Adipocyte (in vitro differentiated cells): ENCODE data around the gene PTPN7.
"Not testable (repeated sequence)": the region's sequence is repeated elsewhere in the genome, so short reads cannot be mapped to it uniquely, and the experiment has no call there.

Experiments
- DNase-seq: peaks from one replicate; pipeline ENCODE4 v3.0.0-alpha.2; 2015; ENCODE audit warnings: low read depth
- H3K27me3 ChIP-seq: replicated peaks from 2 replicates; pipeline ENCODE4 v1.7.0; 2013; ENCODE audit warnings: mild to moderate bottlenecking, low read length, moderate library complexity; ENCODE audit not compliant: control insufficient read depth, insufficient read depth
- H3K36me3 ChIP-seq: 2 replicates; pipeline ENCODE4 v1.7.0; 2013; ENCODE audit warnings: low read length, mild to moderate bottlenecking, moderate library complexity; ENCODE audit not compliant: control insufficient read depth, insufficient read depth, severe bottlenecking
- H3K4me1 ChIP-seq: 2 replicates; pipeline ENCODE4 v1.7.0; 2013; ENCODE audit warnings: mild to moderate bottlenecking, low read length, moderate library complexity; ENCODE audit not compliant: control insufficient read depth, insufficient read depth
- H3K4me3 ChIP-seq: 2 replicates; pipeline ENCODE4 v1.7.0; 2013; ENCODE audit warnings: mild to moderate bottlenecking, low read length, moderate library complexity
- H3K9ac ChIP-seq: 2 replicates; pipeline ENCODE4 v1.7.0; 2013; ENCODE audit warnings: mild to moderate bottlenecking, low read length, moderate library complexity
- H3K9me3 ChIP-seq: 2 replicates; pipeline ENCODE4 v1.7.0; 2013; ENCODE audit warnings: mild to moderate bottlenecking, low read length, moderate library complexity; ENCODE audit not compliant: control insufficient read depth

Gene PTPN7

DNA sequence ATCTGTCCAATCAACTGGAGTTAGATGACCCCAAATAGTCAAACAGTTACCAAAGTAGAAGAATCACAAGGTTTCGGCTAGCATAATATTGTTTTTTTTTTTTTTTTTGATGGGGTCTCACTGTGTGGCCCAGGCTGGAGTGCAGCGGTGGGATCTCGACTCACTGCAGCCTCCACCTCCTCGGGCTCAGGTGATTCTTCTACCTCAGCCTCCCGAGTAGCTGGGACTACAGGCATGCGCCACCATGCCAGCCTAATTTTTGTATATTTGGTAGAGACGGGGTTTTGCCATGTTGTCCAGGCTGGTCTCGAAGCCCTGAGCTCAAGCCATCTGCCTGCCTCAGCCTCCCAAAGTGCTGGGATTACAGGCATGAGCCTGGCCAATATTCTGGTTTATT is 14.7 kb downstream of the PTPN7 start:
- not testable (repeated sequence) for H3K27me3 ChIP-seq, DNase-seq
- peak overlapping the region; percentile 98 for H3K4me3 ChIP-seq

DNA sequence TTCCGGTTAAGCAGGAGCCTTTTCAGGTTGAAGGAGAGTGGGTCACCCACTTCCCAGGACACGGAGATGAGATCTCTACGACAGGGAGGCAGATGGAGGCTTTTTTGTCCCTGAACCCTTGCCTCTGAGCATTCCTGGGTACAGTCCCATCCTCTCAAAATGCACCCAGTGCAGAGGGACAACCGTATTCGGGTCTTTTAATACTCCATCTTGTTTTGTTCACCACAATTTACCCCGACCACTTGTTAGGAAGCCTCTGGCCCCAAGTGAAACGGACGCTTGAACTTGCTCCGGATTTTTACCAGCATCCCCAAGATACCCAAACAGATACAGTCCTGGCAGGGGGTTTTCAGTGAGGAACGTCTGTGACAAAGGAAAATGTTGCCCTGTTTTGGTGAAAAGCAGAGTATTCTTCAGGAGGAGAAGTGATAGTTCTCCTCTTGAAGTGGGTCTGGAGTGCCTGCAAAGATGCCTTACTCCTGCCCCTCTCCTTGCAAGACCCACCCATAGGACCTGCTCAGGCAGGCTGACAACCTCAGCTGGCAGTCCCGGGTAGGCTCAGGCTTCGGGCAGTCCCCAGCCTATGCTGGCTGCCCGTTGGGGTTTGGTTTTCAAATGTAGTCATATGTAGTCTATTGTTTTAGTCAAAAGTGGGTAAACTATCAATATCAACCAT is 15.2 kb downstream of the PTPN7 start:
- Histone ChIP-seq H3K36me3 (no peaks in the 10 kb centered on the region), H3K4me3 (peak overlapping the region; percentile 98), H3K9me3 (no peaks in the 10 kb centered on the region), H3K27me3 (no peaks in the 10 kb centered on the region), H3K4me1 (peaks cover 16% of the 10 kb centered on the region), H3K9ac (peak overlapping the region; percentile 96)
- DNase-seq, result peak; percentile 29

More for the DNA sequence above, 14.7 kb downstream of the PTPN7 start:
- H3K36me3 ChIP-seq, H3K9me3 ChIP-seq: not testable (repeated sequence)
- Histone ChIP-seq H3K4me1 (peaks cover 16% of the 10 kb centered on the region), H3K9ac (peak overlapping the region; percentile 96)

DNA sequence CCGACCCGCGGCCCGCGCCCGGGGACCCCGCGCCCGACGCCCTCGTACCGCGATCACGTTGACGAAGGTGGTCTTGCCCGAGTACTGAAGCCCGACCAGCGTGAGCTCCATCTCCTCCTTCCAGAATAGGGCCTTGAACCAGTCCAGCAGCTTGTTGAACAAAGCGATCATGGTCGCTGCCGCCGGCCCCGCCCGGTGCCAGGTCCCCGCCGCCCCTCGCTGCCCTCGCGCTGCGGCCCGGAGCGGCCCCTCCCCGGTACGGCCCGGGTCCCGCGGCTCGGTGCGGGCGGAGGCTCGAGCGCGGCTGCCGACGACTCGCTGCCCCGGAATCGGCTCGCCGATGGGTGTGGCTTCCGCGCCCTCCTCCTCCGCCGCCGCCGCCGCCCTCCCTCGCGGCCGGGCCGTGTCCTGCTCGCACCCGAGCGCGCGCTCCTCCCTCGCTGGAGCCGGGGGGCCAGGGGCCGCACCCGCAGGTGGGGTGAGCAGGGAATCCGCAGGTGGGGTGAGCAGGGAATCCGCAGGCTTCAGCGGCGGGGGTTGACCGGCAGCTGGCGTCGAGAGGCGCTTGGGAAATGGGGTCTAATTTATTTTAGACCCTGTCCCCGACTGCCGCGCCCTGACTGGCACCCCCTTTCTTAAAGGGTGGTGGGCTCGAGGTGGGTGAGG is 15.9 kb downstream of the PTPN7 start, which contains the start of gene ARL8A:
ARL8A (minus strand) TSS at position 336 of the 666 bp plus-strand sequence; CDS start at position 171, 165 bp downstream.
- Histone ChIP-seq H3K9ac (peak within 1 kb of the TSS; percentile 96), H3K4me3 (peak within 1 kb of the TSS; percentile 98), H3K27me3 (no peaks in the 10 kb centered on the region), H3K4me1 (peaks cover 16% of the 10 kb centered on the region), H3K9me3 (no peaks in the 10 kb centered on the region), H3K36me3 (no peaks in the 10 kb centered on the region)
- peak; percentile 81 for DNase-seq

DNA sequence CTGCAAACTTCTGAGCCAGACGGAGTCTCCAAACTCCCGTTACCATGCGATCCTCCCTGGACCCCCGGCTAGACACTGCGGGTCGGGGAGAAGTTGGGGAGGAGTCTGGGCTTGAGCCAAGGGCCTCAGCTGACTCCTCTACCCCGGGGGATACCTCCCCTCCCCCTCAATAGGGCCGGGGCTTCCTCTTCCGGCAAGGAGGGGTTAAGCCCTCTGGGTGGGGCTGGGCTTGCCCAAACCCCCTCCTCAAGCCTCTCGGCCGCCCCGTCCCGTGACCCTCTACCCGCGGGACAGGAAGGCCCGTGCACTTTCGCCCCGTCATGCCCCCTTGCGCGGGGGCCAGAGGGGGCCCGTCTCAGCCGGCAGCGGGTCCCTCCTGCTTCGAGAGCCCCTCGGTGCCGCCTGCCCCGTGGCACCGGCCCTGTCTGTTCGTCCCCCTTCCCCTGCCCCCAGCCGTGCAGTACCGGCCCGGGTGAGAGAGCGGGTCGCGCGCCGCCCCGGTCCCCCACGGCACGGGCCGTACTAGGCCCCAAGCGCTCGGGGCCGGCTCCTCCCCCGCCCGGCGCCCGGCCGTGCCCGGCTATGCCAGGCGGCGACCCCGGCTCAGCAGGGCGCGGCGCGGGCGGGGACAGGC is 16.5 kb downstream of the PTPN7 start:
- Histone ChIP-seq H3K9ac (peak overlapping the region; percentile 96), H3K27me3 (no peaks in the 10 kb centered on the region), H3K4me3 (peak overlapping the region; percentile 98), H3K4me1 (peaks cover 16% of the 10 kb centered on the region), H3K9me3 (no peaks in the 10 kb centered on the region), H3K36me3 (no peaks in the 10 kb centered on the region)
- DNase-seq, result peak; percentile 67

- H3K27me3 ChIP-seq, result no peaks in the 10 kb centered on the region
- H3K36me3 ChIP-seq, result no peaks in the 10 kb centered on the region
- no peaks in the 10 kb centered on the region for H3K9me3 ChIP-seq
- H3K9ac ChIP-seq, result peak overlapping the region; percentile 96
- peak overlapping the region; percentile 98 for H3K4me3 ChIP-seq
- H3K4me1 ChIP-seq, result peaks cover 16% of the 10 kb centered on the region
- DNase-seq, result peak; percentile 53
These were observed 17.2 kb downstream of the PTPN7 start for GRCh38 chr1:202143011-202143767.

- H3K9ac ChIP-seq, DNase-seq, H3K27me3 ChIP-seq, H3K9me3 ChIP-seq, H3K4me3 ChIP-seq, H3K36me3 ChIP-seq: not testable (repeated sequence)
- H3K4me1 ChIP-seq, result peaks cover 16% of the 10 kb centered on the region
These were observed 18.9 kb downstream of the PTPN7 start for GRCh38 chr1:202141468-202141867.

- Histone ChIP-seq H3K36me3 (peaks cover 11% of the 10 kb centered on the region), H3K9me3 (no peaks in the 10 kb centered on the region)
These were observed 19.6 kb downstream of the PTPN7 start for GRCh38 chr1:202140833-202141232.

GRCh38 chr1:202135221-202135721 is 25.1 kb downstream of the PTPN7 start:
- peaks cover 18% of the 10 kb centered on the region for H3K4me1 ChIP-seq
- no peaks in the 10 kb centered on the region for H3K9me3 ChIP-seq
- peak; percentile 87 for DNase-seq
- H3K36me3 ChIP-seq, result peaks cover 34% of the 10 kb centered on the region
- no peak overlapping the region for H3K9ac ChIP-seq
- H3K4me3 ChIP-seq, result no peak overlapping the region
- H3K27me3 ChIP-seq, result no peaks in the 10 kb centered on the region

More at GRCh38 chr1:202140833-202141232, 19.6 kb downstream of the PTPN7 start:
- Histone ChIP-seq H3K4me1 (peaks cover 16% of the 10 kb centered on the region), H3K9ac (no peak overlapping the region), H3K4me3 (no peak overlapping the region), H3K27me3 (no peaks in the 10 kb centered on the region)
- DNase-seq, result no peak

DNA sequence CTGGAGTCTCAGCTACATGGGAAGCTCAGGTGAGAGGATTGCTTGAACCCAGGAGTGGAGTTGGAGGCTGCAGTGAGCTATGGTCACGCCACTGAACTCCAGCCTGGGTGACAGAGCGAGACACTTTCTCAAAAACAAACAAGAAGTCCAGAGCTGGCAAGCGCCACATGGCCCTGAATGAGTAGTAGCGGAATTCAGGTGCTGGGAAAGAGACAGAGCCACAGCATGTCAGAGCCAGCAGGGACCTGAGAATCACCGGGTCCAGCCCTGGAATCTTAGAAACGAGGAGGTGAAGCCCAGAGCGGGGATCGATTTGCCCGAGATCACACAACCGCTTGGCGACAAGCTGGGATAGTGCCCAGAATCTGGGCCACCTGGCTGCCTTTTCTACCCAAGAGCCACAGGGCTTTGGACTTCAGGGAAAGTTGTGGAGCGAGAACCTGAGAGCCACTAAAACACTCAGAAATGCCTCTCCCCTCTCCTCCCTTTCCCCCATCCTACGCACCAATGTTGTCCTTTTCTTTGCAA is 25.7 kb downstream of the PTPN7 start:
- Histone ChIP-seq H3K4me3 (no peak overlapping the region), H3K4me1 (peaks cover 18% of the 10 kb centered on the region), H3K27me3 (no peaks in the 10 kb centered on the region), H3K9me3 (no peaks in the 10 kb centered on the region), H3K36me3 (peaks cover 34% of the 10 kb centered on the region), H3K9ac (no peak overlapping the region)
- DNase-seq, result no peak

DNA sequence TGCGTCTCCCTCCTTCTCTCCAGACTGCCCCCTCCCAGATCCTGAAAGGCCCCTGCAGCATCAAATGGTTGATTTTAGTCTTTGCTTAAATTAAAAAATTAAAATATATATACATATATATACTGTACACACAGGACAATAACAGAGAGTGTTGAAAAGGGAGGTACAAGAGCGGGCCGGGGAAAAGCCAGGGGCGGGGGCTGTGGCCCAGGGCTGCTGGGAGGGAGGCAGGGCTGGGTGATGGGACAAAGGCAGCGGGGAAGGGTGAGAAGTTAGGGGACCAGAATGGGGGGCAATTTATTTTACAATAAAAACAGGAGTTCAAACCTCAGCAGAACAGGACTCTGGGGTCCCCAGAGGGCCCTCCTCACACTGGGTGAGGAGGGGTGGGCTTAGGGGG is 26.4 kb downstream of the PTPN7 start:
- Histone ChIP-seq H3K4me3 (no peak overlapping the region), H3K9me3 (no peaks in the 10 kb centered on the region), H3K9ac (no peak overlapping the region), H3K36me3 (peaks cover 34% of the 10 kb centered on the region), H3K27me3 (no peaks in the 10 kb centered on the region), H3K4me1 (peaks cover 18% of the 10 kb centered on the region)
- DNase-seq, result no peak
